Esophagus muscularis mucosa (tissue), 4 donors: ENCODE measurements around the gene HTD2. TPM values are rescaled to one million over a fixed set of nuclear protein-coding genes. Genes with fewer than 3 reads are reported as not detected.

Experiments used
- DNase-seq: peaks from one replicate; pipeline ENCODE4 v3.0.0-alpha.2; 2017; ENCODE audit errors: extremely low spot score
- H3K27ac ChIP-seq, 4 donors: fragments of 200-600 bp; sonication (generic); replicated peaks in 1 of 4; 1 replicate in 3 of 4; 2 replicates in 1 of 4; pipeline ENCODE4 v1.5.1; 2016 to 2019; ENCODE audit warnings: mild to moderate bottlenecking in 1 of 4
- H3K27me3 ChIP-seq, 4 donors: fragments of 200-600 bp; sonication (generic); one replicate each; pipeline versions ENCODE4 v1.5.1 to v1.6.0; 2016 to 2019
- H3K36me3 ChIP-seq, 4 donors: fragments of 200-600 bp; sonication (generic); one replicate each; pipeline ENCODE4 v1.5.1; 2016 to 2019
- H3K4me1 ChIP-seq, 4 donors: fragments of 200-600 bp; sonication (generic); one replicate each; pipeline ENCODE4 v1.5.1; 2016 to 2019
- H3K4me3 ChIP-seq, 4 donors: fragments of 200-600 bp; sonication (generic); 1 replicate in 2 of 4; 2 replicates in 2 of 4; pipeline ENCODE4 v1.5.1; 2016 to 2019; ENCODE audit warnings: mild to moderate bottlenecking in 4 of 4, moderate library complexity in 1 of 4
- H3K9me3 ChIP-seq, 4 donors: fragments of 200-600 bp; sonication (generic); 1 replicate in 3 of 4; 2 replicates in 1 of 4; pipeline ENCODE4 v1.5.1; 2016 to 2019
- CTCF ChIP-seq, 3 experiments: fragments of 200-600 bp in 2 of 3; fragments of 450-650 bp in 1 of 3; sonication (generic) in 2 of 3; IDR thresholded peaks; one replicate each; pipeline ENCODE4 v1.5.1; 2017 to 2019; ENCODE audit warnings: antibody characterized with exemption in 3 of 3, mild to moderate bottlenecking in 2 of 3, moderate library complexity in 1 of 3
- EP300 ChIP-seq: sonication (generic); formaldehyde crosslinking; IDR thresholded peaks from one replicate; pipeline ENCODE4 v1.6.1; 2017; ENCODE audit warnings: antibody characterized with exemption
- POLR2A ChIP-seq: fragments of 450-650 bp; IDR thresholded peaks from one replicate; pipeline ENCODE4 v1.6.1; 2017; ENCODE audit warnings: antibody characterized with exemption, moderate library complexity, mild to moderate bottlenecking, low read depth
- POLR2AphosphoS5 ChIP-seq, 2 donors: sonication (generic); formaldehyde crosslinking; IDR thresholded peaks; one replicate each; pipeline ENCODE4 v1.6.1; 2017; ENCODE audit warnings: antibody characterized with exemption in 2 of 2
- WGBS: methylation state at CpG from one replicate; pipeline ENCODE4 v1.1.5; 2018; 5-methylcytosine and 5-hydroxymethylcytosine counted together
- intact Hi-C: fragments of 100-400 bp; cut with DNase I; formaldehyde crosslinking; loops from one replicate; pipeline ENCODE4 v1.15.1; 2023
- total RNA-seq, 4 donors: library from RNA; depleted of rRNA; stranded (reverse); fragments of >200 nt; gene quantifications; one replicate each; pipeline versions ENCODE4 v1.1.0 to v1.2.1, GENCODE V29; 2016

Gene HTD2
- total RNA-seq, 4 donors from 2014 or later, result 7.5 to 12.3 (median 10.4) TPM

GRCh38 chr3:58349792-58350626 lies 43.7 kb downstream of the HTD2 start:
- Histone ChIP-seq H3K36me3 (no peaks in the 10 kb centered on the region), H3K27ac (no peak overlapping the region), H3K9me3 (no peaks in the 10 kb centered on the region), H3K4me1 (peaks cover 3 to 43% (median 23%) of the 10 kb centered on the region in 4 donors), H3K4me3 (no peak overlapping the region), H3K27me3 (no peaks in the 10 kb centered on the region)
- intact Hi-C loops, result no loop called here
- no peak for TF ChIP-seq EP300
- no peak for TF ChIP-seq POLR2AphosphoS5 (IDR thresholded peaks at IDR 0.05)
- TF ChIP-seq CTCF (IDR thresholded peaks at IDR 0.05), result no peak
- TF ChIP-seq POLR2A, result no peak
- WGBS, result 92% methylated on average over 7 of the region's 7 CpGs
- DNase-seq, result no peak

- intact Hi-C loops, result no loop called here
- H3K36me3 ChIP-seq, result no peaks in the 10 kb centered on the region
- no peaks in the 10 kb centered on the region for H3K27me3 ChIP-seq
- WGBS, result 82% methylated on average over 2 of the region's 2 CpGs
- TF ChIP-seq CTCF (IDR thresholded peaks at IDR 0.05) (no peak), POLR2A (no peak), POLR2AphosphoS5 (IDR thresholded peaks at IDR 0.05) (no peak), EP300 (no peak)
- no peak overlapping the region for H3K27ac ChIP-seq
- peaks cover 3 to 49% (median 24%) of the 10 kb centered on the region in 4 donors for H3K4me1 ChIP-seq
- no peaks in the 10 kb centered on the region for H3K9me3 ChIP-seq
- DNase-seq, result no peak
- H3K4me3 ChIP-seq, result no peak overlapping the region
Measured at GRCh38 chr3:58350627-58351013, 44.3 kb downstream of the HTD2 start.

GRCh38 chr3:58351920-58352319 lies 45.6 kb downstream of the HTD2 start:
- H3K36me3 ChIP-seq, result no peaks in the 10 kb centered on the region
- intact Hi-C loops, result no loop called here
- WGBS, result 73% methylated on average over 3 of the region's 3 CpGs

GRCh38 chr3:58352626-58353025 lies 46.3 kb downstream of the HTD2 start:
- no peak for DNase-seq
- H3K9me3 ChIP-seq, result no peaks in the 10 kb centered on the region
- intact Hi-C loops, result no loop called here
- H3K27ac ChIP-seq, result no peak overlapping the region
- no peak for TF ChIP-seq POLR2AphosphoS5 (IDR thresholded peaks at IDR 0.05)
- no peak for TF ChIP-seq EP300
- no peak for TF ChIP-seq POLR2A
- no peak for TF ChIP-seq CTCF (IDR thresholded peaks at IDR 0.05)
- H3K36me3 ChIP-seq, result no peaks in the 10 kb centered on the region
- peaks cover 11 to 62% (median 26%) of the 10 kb centered on the region in 4 donors for H3K4me1 ChIP-seq
- no peak overlapping the region for H3K4me3 ChIP-seq
- no peaks in the 10 kb centered on the region for H3K27me3 ChIP-seq
- WGBS, result 87% methylated on average over 6 of the region's 6 CpGs

More at GRCh38 chr3:58351920-58352319, 45.6 kb downstream of the HTD2 start:
- no peaks in the 10 kb centered on the region for H3K27me3 ChIP-seq
- TF ChIP-seq CTCF (IDR thresholded peaks at IDR 0.05) (no peak), POLR2A (no peak), EP300 (no peak)
- no peaks in the 10 kb centered on the region for H3K9me3 ChIP-seq
- H3K4me1 ChIP-seq, result peaks cover 11 to 62% (median 26%) of the 10 kb centered on the region in 4 donors
- no peak for DNase-seq
- H3K4me3 ChIP-seq, result no peak overlapping the region
- no peak overlapping the region for H3K27ac ChIP-seq
